Head of caudate nucleus (tissue), 42 donors: ENCODE results near the gene UBR3.

Source experiments
- DNase-seq, 42 donors: peaks; one replicate each; pipeline versions ENCODE4 v3.0.0 to v3.0.0-alpha.2; 2020 to 2021; ENCODE audit warnings: mixed read lengths in 7 of 42
- intact Hi-C: fragments of 100-400 bp; cut with DNase I; formaldehyde crosslinking; loops from one replicate; pipeline ENCODE4 v1.15.0; 2022

Gene UBR3

DNA sequence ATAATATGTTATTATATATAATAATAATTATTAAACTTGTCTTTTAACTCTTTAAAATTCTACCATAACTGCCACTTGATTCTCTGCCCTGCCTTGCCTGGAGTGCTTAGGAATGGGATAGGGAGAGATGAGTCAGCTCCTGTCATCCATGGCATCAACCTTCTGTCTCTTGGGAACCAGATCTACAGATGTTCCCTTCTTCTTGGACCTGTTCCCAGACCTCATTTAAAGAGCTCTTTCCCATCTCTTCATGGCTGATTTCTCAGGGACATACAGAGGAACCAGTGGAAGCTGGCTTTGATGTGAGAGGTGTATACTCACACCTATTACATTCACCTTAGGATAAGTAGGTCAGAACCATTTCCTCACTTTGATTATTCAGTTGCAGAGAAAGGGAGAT lies 195.4 kb downstream of the UBR3 start:
- intact Hi-C loops = no loop called here
- peak in 2 of 42 donors; percentile 5 to 11 for DNase-seq

DNA sequence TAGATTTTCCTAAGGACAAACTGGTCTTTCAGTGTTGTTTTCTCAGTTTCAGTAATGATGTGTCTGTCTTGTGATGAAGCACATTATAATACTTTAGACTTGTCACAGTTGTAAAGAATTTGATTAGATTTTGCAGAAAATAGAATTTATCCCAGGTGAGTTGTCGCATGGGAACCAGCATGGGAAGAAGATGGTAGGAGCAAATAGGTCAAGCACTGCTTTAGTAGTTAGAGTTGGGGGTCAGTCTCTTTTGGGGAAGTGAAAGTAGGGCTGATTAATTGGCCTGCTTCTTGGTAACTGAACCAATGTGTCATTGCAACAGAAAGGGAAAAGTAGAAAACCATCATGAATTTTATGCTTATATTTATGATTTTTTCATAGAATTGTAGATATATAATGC lies 197.5 kb downstream of the UBR3 start:
- intact Hi-C loops = no loop called here
- DNase-seq = no peak

DNA sequence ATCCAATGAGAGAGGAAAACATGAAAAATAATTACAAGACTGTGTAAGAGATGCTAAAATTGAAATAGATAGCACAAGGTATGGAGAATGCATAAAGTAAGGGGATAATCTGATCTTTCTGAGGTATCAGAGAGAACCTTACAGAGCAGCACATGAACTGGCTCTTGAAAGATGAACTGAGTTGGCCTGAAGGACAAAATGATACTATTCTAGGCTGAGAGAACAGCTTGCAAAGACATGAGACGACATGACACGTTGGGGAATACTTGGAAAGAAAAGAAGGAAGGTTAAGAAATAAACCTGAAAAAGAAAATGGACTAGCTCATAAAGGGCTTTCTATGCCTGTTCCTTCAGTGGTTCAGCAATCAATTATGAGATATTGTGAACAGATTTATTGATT lies 198.0 kb downstream of the UBR3 start:
- DNase-seq = no peak
- intact Hi-C loops = no loop called here

DNA sequence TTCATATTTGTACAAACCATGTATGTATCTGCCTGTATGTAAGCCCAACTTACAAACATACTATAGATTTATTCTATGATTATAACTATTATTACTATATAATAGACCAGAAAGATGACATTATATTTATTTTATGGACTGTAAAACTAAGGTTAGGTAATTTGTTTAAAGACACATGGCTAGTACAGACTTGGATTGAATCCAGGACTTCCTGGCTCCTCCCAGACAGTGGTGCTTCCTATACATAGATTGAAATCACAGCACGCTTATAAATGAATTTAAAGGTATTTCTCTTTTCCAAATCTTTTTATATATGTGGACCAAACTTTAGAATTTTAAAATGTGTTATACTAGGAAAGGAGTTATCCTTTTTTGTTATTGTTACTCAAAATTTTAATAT lies 199.1 kb downstream of the UBR3 start:
- intact Hi-C loops = no loop called here
- DNase-seq = no peak

DNA sequence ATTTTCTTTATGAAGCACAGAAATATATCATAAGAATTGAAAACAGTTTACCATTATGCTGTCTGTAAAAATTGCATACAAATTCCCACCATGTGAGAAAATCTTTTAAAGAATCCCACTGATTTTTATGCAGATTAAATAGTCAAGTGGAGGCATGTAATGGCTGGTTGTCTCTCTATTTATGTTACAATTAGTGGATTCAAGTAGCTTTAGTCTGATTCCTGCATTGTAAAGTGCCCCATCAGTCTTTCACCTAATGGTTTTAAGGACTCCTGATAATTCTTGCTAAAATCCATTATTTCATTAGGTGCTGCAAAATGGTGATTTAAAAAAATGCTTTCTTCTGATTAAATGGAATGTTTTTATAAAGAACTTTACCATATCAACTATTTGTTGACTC lies 202.3 kb downstream of the UBR3 start:
- no peak for DNase-seq
- intact Hi-C loops = no loop called here

DNA sequence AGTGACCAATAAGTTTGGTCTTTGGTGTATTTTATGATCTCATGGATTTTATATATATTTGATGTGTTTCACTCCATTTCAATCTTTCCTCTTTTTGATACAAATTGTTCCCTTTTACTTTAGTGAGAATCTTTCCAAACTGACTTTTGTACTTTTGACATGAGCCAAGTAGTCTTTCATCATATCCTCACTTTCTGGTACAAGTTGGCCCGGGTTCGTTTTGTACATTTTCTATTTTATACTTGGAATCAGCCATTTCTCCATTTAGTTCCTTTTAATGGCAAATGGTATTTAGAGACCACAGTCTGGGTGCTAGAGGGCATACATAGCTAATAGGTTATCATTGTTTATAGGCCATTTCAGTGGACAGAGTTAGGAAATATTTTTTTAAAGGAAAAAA lies 202.8 kb downstream of the UBR3 start:
- no peak for DNase-seq
- intact Hi-C loops = no loop called here

DNA sequence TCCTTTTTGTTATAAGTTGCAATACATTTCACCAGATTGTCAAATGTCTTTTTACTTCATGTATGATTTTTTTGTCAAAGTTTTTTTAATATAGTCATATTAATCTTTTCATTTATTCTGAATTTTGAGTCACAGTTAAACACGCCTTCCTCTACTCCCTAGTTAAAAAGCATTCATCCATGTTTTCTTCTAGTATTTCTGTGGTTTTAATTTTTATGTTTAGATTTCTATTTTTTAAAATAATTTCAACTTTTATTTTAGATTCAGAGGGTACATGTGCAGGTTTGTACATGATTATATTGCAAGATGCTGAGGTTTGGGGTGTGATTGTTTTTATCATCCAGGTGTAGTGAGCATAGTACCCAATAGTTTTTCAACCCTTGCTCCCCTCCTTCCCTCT lies 204.0 kb downstream of the UBR3 start:
- no peak for DNase-seq
- intact Hi-C loops = no loop called here

DNA sequence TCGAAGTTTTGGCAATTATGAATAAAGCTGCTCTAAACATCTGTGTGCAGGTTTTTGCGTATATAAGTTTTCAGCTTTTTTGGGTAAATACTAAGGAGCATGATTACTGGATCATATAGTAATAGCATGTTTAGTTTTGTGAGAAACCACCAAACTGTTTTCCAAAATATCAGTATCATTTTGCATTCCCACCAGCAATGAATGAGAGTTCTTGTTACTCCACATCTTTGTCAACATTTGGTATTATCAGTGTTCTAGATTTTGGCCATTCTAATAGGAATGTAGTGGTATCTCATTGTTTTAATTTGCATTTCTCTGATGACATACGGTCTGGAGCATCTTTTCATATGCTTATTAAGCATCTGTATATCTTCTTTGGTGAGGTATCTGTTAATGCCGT lies 207.3 kb downstream of the UBR3 start:
- no peak for DNase-seq
- intact Hi-C loops = no loop called here

DNA sequence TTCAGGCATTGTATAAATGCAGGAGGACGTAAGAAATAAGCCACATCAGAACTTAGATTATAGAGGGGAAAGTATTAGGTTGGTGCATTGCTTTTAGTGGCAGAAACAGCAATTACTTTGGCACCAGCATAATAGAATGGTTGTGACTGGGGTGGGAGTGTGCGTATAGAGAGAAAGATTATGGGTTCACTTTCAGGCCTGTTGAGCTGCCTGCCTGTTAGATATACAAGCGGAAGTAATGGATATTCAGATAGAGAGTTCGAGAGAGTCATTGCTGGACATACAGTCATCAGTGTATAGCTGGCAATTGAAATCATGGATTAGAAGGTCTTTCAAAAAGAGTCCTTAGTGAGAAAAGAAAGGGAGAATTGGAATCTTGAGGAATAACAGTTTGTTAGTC lies 211.5 kb downstream of the UBR3 start:
- DNase-seq = no peak
- intact Hi-C loops = no loop called here

DNA sequence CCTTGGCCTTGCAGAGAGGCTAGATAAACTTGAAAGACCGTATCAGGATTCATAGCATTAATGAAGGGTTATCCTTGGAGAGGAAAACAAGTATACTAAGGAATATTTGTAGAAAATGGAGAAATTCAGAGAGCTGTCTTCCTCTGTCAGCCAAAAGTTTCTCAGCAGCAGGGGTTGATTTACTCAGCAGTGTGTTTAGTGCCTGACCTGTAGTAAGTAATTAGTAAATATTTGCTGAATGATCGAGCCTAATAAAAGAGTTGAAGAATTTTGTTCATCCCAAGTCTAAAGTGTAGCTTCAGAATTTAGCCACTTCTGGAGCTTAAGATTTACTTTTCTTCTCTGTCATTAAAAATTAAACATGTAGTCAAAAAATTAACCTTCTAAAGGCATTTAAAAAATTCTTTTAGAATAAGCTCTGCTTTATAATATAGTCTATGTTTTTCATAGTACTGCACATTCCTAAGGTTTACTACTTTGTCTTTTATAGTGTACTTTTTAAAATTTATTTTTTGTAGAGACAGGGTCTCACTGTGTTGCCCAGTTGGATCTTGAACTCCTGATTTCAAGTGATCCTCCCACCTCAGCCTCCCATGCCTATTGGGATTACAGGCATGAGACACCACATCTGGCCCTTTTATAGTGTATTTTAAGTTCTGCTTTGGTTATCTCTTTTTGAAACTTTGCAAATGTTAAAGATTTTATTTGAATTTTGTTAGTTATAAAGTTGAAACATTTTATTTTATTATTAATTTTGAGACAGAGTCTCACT lies 212.3 kb downstream of the UBR3 start:
- no peak for DNase-seq
- intact Hi-C loops = no loop called here

DNA sequence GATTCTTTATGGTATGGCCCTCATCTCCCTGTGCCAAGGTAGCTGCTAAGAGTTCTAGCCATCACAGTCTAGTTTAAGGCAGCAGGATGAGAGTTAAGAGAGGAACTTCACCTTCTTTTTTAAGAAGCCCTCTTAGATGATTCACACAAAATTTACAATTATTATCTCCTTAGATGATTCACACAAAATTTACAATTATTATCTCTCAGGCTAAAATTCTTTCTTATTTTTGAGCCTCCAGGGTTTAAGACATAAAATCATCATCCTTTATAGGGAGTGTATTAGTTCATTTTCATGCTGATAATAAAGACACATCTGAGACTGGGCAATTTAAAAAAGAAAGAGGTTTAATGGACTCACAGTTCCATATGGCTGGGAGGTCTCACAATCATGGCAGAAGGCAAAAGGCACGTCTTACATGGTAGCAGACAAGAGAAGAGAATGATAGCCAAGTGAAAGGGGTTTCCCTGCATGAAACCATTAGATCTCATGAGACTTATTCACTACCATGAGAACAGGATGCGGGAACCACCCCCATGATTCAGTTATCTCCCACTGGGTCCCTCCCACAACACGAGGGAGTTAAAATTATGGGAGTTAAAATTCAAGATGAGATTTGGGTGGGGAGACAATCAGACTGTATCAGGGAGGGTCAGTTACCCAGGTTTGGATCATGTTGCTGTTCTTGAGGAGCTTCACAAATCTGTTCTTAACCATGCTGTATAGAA lies 217.7 kb downstream of the UBR3 start:
- intact Hi-C loops = no loop called here
- DNase-seq = no peak

DNA sequence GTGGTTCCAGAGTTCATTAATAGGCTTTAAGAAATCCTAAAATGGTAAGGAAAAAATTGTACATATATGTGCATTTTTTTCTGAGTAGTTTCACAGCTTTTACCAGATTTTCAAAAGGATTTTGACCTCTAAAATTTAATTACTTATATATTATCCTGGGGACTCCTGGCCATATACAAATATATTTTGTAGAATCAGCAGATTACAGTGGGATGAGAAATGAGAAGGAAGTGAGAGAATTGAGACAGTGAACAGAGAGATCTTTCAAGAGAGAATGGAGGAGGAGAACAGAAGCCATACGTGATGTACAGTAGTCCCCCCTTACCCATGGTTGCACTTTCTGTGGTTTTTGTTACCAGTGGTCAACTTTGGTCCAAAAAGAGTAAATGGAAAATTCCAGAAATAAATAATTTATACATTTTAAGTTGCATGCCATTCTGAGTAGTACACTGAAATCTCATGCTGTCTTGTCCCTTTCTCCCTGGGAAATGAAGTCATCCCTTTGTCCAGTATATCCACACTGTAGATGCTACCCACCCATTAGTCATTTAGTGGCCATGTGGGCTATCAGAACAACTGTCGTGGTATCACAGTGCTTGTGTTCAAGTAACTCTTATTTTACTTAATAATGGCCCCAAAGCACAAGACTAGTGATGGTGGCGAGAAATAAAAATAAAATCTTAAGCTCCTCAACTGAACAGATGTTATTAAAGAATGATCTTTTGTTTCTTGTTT lies 220.2 kb downstream of the UBR3 start:
- DNase-seq = no peak
- intact Hi-C loops = no loop called here

DNA sequence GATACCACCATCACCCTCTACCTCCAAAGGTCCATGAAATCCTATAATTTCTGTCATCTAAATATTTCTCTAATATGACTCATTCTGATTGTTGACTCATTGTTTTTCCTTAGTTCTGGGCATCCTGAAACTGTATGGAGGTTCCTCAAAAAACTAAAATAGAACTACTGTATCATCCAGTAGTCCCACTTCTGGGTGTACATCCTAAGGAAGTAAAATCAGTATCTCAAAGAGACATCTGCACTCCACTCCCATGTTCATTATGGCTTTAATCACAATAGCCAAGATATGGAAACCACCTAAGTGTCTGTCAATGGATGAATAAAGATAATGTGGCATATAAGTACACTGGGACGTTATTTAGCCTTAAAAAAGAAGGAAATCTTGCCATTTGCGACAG lies 224.9 kb downstream of the UBR3 start:
- intact Hi-C loops = no loop called here

DNA sequence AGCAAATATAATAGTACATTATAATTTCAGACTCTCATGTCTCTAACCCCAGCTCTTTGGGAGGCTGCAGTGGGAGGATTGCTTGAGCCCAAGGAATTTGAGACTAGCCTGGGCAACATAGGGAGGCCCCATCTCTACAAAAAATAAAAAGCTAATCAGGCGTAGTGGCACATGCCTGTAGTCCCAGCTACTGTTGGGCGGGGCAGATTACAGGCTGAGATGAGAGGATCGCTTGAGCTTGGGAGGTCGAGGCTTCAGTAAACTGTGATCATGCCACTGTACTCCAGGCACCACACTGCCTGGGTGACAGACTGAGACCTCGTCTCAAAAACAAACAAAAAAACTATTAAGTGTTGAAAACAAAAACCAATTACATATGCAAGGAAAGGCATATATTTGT lies 227.7 kb downstream of the UBR3 start:
- intact Hi-C loops = no loop called here
- no peak for DNase-seq

More for the DNA sequence above, 224.9 kb downstream of the UBR3 start:
- no peak for DNase-seq

DNA sequence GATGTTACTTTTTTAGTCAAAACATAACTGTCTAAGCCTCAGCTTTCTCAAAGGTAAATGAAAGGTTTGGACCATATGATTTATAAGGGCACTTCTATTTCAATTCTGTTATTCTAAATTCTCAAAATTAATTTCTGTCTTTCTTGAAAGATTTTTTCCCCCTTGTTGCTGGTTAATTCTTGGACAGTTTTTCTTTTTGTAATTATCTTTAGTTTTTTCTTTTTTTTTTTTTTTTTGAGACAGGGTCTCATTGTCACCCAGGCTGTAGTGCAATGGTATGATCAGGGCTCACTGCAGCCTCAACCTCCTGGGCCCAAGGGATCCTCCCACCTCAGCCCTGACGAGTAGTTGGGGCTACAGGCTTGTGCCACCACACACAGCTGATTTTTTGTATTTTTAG lies 229.6 kb downstream of the UBR3 start:
- intact Hi-C loops = no loop called here
- no peak for DNase-seq

DNA sequence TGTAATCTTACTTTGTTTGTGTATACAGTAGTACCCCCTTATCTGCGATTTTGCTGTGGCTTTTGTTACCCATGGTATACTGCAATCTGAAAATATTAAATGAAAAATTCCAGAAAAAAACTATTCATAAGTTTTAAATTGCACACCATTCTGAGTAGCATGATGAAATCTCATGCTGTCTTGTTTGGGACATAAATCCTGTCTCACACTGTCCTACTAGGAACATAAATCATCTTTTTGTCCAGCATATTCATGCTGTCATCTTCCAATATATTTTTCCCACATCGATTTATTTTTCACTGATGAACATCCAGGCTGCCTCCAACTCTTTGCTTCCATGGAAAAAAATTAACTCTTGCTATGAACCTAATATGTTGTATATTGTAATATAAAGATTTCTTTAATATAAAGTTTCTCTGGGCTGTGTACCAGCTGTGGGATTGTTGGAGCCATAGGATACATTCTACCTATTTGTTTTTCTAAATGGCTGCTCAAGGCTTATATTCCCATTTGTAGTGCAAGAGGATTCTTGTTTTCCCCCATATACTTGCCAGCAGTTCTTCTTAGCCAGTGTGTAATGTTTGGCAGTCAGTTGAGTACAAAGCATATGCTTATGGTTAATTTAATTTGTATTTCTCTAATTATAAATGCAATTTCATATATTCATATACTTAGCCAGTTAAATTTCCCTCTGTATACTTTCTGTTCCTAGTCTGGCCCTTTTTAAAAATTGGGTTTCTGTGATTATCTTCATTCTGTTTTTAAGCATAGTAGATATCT lies 236.4 kb downstream of the UBR3 start:
- no peak for DNase-seq
- intact Hi-C loops = no loop called here

DNA sequence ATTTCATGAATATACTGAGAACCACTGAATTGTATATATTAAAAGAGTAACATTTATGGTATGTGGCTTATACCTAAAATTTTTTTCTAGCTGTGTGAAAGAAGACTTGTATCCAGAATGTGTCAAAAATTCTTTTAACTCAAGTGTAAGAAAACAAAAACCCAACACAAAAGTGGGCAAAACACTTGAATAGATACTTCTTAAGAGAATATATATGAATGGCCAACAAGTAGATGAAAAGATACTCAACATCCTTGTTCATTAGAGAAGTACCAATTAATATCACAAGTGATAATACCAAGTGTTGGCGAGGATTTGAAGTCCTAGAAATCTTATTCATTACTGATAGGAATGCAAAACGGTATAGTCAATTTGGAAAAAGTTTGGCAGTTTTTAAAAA lies 243.5 kb downstream of the UBR3 start:
- DNase-seq = no peak
- intact Hi-C loops = no loop called here

DNA sequence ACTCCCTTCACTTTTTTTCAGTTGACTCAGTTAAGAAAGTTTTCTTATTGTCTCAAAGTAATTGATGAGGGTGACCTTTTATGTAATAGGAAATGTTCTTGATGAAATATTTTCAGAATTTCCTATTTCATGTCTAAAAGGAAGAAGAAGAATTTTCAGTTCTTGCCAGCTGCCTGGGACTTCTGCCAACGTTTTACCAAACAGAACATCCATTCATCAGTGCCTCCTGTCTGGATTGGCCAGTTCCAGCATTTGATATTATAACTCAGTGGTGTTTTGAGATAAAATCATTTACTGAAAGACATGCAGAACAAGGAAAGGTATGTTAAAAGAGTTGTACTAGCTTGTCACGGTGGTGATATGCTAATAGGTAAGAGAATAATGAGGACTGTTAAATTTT lies 246.0 kb downstream of the UBR3 start:
- DNase-seq = peak in 41 of 42 donors; percentile 4 to 88 (median 65)
- intact Hi-C loops = no loop called here

DNA sequence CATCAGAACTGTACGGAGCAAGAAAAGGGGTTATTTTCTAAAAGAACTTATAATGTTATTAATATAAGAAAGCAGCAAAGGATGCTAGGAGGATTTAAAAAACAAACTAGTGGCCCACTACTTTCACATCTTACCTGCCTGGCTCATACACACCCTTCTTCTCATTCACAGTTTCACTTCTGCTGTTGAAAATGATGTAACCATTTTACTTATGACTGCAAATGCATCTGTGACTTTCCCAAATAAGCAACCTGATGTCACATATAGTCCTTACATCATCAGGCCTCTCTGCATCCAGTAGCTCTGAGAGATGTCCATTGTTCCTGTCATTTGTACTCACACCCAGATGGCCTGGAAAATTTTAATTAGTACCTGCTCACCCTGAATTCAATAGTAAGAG lies 248.9 kb downstream of the UBR3 start:
- no peak for DNase-seq

More for the DNA sequence above, 248.9 kb downstream of the UBR3 start:
- intact Hi-C loops = no loop called here
